GM12872 (cell line): ENCODE results near the gene IL4R.

ENCODE experiments used
- CTCF ChIP-seq: IDR thresholded peaks from 3 replicates; pipeline ENCODE4 v1.5.1; 2011; ENCODE audit warnings: low read depth, mild to moderate bottlenecking, low read length, moderate library complexity; ENCODE audit not compliant: insufficient read depth

The IL4R gene

GRCh38 chr16:27291722-27292240, 22.0 kb upstream of the IL4R start:
- no peak for TF ChIP-seq CTCF

- TF ChIP-seq CTCF: no peak
These were observed 20.4 kb upstream of the IL4R start for GRCh38 chr16:27293343-27293742.

GRCh38 chr16:27298132-27298531, 15.6 kb upstream of the IL4R start:
- no peak for TF ChIP-seq CTCF

GRCh38 chr16:27301236-27301861, 12.4 kb upstream of the IL4R start:
- no peak for TF ChIP-seq CTCF

- no peak for TF ChIP-seq CTCF
These were observed 11.6 kb upstream of the IL4R start for GRCh38 chr16:27302126-27302525.

- no peak for TF ChIP-seq CTCF
These were observed 10.3 kb upstream of the IL4R start for GRCh38 chr16:27303256-27304100.

GRCh38 chr16:27304102-27304501, 9.7 kb upstream of the IL4R start:
- no peak for TF ChIP-seq CTCF
